ENCODE measurements around the gene NFE2L2.
"Not testable (repeated sequence)": the region's sequence is repeated elsewhere in the genome, so short reads cannot be mapped to it uniquely, and the experiment has no call there.

Gene NFE2L2

GRCh38 chr2:177268901-177269300, 4.4 kb upstream of the NFE2L2 start:
- DNase-seq (ENCODE audit: low read depth): no peak
- H3K4me3 ChIP-seq (ENCODE audit: low read depth, low read length): no peak overlapping the region
- TF ChIP-seq CTCF (conservative IDR thresholded peaks at IDR 0.05; ENCODE audit: low read depth, low read length): no peak

- no peak for TF ChIP-seq CTCF (conservative IDR thresholded peaks at IDR 0.05; ENCODE audit: low read depth, low read length)
- DNase-seq (ENCODE audit: low read depth): no peak
- no peak overlapping the region for H3K4me3 ChIP-seq (ENCODE audit: low read depth, low read length)
Observed at GRCh38 chr2:177268187-177268871, 3.8 kb upstream of the NFE2L2 start.

- H3K4me3 ChIP-seq (ENCODE audit: low read depth, low read length): not testable (repeated sequence)
Observed at GRCh38 chr2:177266955-177267354, 2.4 kb upstream of the NFE2L2 start.

DNA sequence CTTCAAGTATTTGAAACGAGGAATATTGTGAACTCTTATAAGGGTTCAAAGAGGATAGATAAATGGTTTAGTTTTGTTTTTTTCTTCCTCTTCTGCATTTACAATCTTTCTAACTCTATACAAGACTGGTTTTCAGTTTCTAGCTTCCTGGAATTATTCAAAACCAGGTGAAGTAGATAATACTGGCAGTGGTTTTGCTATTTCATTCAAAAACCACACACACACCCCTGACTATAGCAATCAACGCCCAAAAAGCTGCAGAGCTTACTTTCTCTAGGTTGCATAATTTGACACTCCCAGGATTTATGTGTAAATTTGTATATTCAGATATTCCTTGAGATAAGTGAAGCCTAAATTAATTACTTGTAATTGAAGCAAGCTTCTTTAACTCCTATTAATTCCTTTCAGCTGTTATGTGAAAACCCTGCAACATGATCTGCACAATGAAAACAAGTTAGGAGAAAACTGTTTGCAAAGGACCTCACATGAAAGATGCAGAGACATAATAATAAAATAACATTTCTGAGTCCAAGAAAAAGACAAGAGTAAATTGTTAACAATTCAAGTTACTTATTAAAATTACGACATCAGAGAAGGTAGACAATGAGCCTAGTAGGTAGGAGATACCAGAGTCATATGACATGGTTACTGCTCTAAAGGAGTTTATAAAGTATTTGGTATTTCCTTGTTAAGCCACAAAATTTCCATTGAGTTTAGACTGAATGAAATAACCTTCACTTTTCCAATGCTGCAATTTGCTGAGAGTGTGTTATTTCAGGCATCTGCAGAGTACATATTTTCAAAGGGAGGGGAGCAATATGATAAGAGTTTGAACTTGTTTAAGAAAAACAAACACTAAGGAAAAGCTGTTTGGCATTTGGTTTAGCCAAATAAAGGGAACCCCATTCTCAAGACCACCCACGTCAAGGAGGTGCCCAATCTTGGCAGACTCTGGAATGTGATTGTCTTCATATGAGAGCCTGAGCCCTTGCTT, 1.6 kb upstream of the NFE2L2 start:
- H3K4me3 ChIP-seq (ENCODE audit: low read depth, low read length): no peak overlapping the region
- DNase-seq (ENCODE audit: low read depth): peak; percentile 83
- TF ChIP-seq CTCF (conservative IDR thresholded peaks at IDR 0.05; ENCODE audit: low read depth, low read length): no peak

More at GRCh38 chr2:177266955-177267354, 2.4 kb upstream of the NFE2L2 start:
- not testable (repeated sequence) for DNase-seq (ENCODE audit: low read depth)

- peak overlapping the region; percentile 88 for H3K4me3 ChIP-seq (ENCODE audit: low read depth, low read length)
- TF ChIP-seq CTCF (conservative IDR thresholded peaks at IDR 0.05; ENCODE audit: low read depth, low read length): no peak
- peak; percentile 58 for DNase-seq (ENCODE audit: low read depth)
Observed at GRCh38 chr2:177264209-177264692, 276 bp downstream of the NFE2L2 start.

DNA sequence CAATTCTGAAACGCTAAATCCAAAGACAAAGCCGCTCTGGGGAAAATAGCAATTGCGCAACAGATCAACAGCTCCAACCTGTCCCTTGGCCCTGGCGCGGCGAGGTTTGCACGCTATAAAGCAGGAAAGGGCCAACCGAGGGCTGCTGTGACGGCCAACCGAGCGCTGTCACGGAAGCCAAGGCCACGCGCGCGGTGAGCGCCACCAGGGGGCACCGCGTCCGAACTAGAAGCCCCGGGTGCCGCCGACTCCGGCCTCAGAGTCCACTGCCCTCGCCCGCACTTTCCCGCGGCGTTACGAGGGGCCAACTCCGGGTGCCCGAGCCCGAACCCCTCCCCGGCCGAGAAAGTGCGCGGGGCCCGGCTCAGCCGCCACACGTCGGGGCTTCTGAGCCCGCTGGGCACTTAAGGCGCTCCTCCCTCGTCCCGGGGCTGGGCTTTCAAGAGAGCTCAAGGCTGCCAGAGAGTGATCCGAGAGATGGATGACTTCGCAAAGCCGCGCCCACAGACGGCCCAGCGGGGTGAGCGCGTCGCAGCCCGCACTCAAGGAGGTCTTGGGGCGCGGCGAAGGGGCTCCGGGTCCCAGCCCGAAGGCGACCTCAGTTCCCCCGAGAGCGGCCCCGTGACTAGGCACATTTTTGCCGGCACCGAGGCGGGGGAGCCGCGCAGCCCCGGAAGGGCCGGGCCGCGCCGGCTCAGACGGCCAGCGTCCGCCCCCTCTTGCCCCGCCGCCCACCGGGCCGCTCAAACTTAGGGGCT, 897 bp downstream of the NFE2L2 start:
- H3K4me3 ChIP-seq (ENCODE audit: low read depth, low read length): peak overlapping the region; percentile 88
- peak; percentile 83 for TF ChIP-seq CTCF (conservative IDR thresholded peaks at IDR 0.05; ENCODE audit: low read depth, low read length)
- peak; percentile 99 for DNase-seq (ENCODE audit: low read depth)

Measured in choroid plexus epithelial cell (primary cell).